ENCODE measurements around the gene VGLL3.
"Not testable (repeated sequence)": the region's sequence is repeated elsewhere in the genome, so short reads cannot be mapped to it uniquely, and the experiment has no call there.

VGLL3 gene

DNA sequence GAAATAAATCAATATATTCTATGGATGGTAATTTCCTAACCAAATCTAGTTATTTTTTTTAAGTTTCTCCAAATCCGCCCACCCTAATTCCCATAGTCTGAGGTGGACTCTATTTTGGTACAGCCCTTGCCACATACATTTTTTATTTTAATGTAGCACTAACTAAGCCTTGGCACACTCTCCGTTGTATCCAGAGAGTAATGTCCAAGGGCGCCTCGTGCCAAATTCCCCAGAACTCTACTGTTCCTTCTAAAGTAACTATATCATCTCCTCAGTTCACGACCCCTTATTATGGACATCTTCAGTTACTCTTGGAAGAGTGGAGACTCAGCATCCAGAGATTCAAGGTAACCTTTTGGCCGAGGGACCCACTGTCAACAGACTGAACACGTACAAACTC, 1.3 kb downstream of the VGLL3 start:
- DNase-seq (ENCODE audit: low read depth in 2 of 2) = no peak

DNA sequence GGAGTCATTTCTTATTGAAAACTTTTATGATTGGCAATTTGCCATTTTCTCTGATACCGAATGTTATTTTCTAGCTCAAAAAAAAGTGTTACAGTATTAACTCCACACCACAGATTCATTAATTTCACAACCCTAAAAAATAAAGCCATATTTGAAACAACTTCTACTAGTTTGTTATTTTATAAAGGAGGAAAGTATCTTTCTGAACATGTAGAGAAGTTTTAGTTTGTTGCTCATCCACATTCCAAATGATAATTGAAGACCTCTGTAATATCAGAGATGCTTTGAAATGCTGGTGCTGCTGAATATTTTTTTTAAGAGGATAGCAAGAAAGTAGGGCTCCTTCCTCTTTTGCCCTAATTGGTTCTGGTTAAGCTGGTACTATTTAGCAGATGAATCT, 1.9 kb downstream of the VGLL3 start:
- no peak for DNase-seq (ENCODE audit: low read depth in 2 of 2)

DNA sequence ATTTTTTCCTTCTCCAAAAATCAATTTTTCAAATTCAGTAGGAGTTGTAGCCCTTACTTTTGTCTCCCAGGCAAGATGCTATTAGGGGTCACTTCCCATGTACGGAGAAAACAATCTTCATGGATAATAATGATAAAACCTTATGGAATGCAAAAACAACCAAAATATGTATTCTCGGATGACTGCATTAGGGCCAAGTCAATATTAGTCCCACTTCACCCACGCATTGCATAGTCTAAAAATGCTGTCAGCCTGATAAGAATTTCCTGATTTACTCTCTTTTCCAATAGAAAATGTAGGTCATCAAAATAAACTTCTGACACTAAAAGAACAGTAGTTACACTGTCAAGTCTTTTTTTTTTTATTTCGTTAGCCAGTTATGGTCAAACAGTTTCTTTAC, 2.7 kb downstream of the VGLL3 start:
- no peak for DNase-seq (ENCODE audit: low read depth in 2 of 2)

DNA sequence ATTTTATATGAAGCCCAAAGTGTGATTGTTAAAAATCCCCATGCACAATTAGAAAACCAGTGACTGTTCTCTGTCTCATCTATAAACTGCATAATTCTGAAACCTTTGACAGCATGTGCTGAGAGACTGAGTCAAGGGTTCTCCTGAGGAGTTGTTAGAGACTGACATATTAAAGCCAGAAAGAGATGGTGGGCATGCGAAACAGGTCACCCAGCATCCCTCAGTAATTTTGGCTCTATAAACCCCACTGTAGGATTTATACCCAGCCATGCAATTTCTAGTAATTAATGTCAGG, 3.6 kb downstream of the VGLL3 start:
- DNase-seq (ENCODE audit: low read depth in 2 of 2) = no peak

DNA sequence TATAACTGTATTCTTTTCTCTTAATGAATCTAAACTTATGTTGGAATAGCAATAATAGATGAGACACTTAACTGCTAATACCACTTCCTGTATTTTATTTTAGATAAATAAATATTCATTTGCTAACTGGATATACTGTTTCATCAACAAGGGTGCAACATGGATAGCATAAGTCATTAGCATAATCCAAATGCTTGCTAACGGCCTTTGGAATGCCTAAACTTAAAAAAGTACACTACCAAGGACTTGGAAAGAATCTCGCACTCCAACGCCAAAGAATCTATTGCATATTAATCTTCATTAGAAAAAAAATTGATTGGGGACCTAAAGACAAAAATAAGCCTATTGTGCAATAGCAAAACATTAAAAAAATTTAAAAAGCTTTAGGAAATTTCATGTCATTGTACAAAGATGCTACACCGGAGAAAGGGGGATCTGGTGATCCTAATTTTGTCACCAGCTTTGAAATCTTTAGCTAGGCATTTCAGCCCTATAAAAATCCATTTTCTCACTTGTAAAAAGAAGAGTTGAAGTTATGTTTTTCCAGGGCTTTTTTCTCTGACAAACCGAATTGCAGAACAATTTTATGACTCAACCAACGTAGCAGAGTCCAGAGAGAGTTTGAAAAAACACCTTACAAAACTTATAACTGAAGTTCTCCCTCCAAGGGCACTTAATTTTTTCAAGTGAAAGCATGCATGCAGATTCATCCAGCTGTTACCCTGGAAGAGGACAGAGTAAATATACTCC, 4.1 kb downstream of the VGLL3 start:
- no peak for DNase-seq (ENCODE audit: low read depth in 2 of 2)

DNA sequence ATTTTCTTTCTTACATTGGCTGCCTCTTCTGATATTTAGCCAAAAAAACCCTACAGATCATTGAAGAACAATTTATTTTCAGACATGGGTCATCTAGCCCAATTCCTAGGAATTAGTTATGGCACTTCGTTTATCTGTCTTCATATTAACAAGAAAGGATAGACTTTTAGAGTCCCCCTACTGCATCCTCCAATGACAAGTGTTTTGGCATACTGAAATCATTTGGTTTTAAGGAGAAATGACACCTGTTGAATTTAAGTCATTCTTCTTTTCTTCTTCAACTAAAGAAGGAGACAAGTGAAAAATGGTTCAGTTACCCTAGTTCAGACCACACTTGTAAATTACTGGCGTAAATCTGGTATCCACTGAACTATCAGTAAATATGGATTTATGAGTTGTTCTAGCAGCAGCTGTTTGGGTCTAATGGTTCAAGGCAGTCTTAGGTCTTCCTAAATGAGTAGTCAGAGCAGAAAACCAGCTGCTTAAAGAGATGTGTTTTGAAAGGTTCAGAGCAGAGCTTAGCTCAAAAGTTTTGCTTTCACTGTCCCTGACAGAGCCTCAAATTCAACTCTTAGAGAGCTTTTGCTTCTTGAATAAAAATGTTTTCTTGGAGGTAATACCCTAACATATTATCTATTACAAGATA, 5.6 kb downstream of the VGLL3 start:
- no peak for DNase-seq (ENCODE audit: low read depth in 2 of 2)

DNA sequence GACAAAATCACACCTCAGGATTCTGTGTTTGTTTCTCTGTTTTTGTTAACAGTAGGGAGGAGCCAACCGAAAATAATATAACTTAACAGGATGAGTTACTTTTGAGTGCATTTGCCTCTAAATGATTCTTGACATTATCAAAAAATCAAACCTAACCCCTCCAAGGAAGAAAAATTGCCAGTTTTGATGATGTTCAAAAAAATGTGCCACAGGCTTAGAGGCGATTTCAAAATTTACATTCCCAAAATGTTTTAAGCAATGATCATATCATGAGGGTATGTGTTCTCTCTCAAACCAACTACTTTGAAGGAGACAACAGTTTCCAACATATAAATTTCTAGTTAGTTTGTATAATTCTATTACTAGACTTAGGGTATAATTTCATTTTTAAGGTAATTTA, 6.7 kb downstream of the VGLL3 start:
- no peak for DNase-seq (ENCODE audit: low read depth in 2 of 2)

DNA sequence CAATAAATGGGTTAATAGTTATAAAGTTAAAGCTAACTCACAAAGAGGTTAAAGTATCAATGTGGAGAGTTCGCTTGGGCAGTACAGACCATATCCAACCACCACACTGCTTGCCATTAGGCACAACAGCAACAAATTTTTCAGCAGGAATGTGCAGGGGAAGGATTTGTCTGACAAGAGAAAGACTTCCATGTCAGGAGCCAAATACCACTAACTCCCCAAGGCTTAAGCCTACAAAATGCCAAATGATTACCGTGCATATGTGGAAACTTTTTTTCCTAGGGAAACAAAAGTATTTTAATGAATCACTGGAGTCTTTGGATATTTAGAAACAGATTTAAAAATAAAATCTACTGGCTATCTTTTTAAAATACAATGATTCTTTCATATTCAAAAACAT, 8.1 kb downstream of the VGLL3 start:
- no peak for DNase-seq (ENCODE audit: low read depth in 2 of 2)

DNA sequence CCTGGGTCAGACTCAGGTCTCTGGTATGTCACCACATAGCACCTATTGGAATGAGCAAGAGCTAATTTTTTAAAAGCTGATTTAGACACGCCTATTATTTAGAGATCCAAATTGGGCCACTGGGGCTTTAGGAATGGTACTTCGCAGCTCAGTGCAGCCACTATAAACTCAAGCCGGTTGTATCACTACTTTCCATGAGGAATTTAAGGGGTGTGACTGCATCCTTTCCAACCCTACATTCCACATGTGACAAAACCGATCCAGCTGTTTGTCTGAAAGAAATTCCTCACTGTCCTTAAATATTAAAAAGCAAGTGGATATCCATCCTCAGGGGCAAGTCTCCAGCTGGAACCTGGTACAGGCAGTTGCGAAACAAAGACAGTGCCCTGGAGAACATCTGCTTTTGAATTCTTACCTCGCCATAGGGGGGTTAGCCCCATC, 12.8 kb downstream of the VGLL3 start:
- DNase-seq (ENCODE audit: low read depth in 2 of 2) = no peak

DNA sequence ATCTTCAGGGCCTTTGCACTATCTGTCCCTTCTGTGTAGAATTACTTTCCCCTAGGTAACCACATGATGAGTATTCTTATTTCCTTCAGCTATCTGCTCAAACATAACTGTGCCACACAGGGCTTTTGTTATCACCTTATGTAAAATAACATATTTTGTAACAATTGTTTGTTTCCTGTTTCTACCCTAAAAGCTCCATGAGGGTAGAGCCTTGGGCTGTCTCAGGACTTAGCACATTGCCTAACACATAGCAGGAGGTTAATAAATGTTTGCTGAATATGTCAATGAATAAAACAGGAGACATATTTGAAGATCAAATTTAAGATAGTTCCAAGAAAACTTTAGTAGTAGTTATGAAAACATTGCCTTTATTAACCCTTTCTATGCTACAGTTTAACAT, 14.7 kb downstream of the VGLL3 start:
- DNase-seq (ENCODE audit: low read depth in 2 of 2) = no peak

DNA sequence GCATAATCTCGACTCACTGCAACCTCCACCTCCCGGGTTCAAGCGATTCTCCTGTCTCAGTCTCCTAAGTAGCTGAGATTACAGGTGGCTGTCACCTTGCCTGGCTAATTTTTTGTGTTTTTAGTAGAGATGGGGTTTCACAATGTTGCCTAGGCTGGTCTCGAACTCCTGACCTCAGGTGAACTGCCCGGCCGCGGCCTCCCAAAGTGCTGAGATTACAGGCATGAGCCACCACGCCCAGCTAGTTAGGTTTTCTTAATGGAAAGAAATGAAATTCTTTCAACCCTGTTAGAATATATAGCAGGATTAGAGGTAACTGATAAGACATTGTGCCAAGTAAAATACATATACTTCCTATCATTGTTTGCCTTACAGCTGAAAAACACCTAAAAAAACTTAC, 16.8 kb downstream of the VGLL3 start:
- not testable (repeated sequence) for DNase-seq (ENCODE audit: low read depth in 2 of 2)

DNA sequence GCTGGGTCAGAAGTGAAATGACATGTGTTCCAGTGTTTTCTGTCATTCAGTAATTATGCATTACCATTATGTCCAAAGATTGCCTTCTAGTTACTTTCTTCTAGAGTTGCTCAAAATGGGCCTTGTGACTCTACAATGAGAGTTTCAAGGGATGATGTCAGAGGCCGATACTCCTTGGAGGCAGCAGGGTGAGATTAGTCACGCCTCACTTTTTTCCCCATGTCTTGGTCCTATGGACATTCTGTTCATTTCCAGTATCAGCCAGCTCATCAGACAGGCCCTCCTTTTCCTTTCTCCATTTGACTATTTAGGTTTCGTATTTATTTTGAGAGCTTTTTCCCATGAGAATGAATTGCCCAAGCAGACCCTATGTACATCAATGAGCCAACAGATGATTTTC, 17.5 kb downstream of the VGLL3 start:
- DNase-seq (ENCODE audit: low read depth in 2 of 2) = no peak

DNA sequence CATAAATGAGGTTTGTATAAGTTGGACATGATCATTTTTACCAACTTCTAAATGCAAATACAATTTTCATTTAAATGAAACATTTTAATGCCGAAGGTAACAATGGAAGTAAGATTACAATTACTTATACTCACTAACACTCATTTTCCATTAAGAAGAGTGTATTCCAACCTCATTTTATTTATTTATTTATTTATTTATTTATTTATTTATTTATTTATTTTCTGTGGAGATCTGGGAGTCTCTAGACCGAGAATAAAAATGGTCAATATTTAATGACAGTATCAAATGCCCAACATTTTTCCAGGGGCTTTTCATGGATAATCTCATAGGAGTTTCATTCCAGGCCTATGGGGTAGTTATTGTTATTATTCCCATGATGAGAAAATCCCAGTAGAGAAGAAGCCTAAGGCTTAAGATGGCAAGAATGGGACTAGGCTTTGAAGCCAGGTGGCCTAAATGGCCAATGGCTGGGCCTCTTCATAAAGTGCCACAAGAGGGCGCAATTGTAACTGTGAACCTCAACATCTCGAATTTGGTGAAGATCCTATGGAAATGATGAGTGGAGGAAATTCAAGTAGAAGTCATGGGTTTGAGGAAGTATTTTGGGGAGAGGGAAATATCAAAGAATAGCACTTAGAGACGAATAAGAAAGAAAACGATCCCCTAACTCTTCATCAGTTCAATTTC, 21.3 kb downstream of the VGLL3 start:
- no peak for DNase-seq (ENCODE audit: low read depth in 2 of 2)

DNA sequence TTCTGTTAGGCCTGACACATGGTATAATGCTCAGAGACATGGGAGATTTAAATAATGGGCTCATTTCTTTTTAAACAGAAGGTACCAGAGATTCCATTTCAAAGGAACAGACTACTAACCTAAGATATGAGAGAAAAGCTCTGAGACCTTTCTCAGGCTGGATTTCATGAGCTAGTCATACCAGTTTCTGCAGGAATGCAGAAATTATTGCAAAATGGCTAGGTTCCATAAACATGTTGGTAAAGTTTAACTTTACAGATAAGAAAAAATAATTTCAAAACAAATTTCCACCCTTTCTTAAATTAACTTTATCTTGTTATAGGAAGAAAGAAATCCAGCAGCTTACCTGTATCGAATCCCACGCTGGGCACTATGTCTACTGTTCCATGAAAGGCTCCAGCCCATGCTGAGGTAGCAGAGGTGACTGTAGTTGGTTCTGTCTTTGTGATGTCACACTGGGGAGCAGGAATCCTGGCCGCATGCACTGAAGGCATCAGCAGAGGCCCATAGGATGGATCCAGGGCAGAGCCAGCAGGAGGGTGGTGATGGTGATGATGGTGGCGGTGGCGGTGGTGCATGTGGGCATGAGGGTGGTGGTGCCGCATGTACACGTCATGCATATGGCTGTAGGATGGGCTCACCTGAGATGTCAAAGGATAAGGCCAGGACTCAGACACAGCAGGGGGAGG, 22.6 kb downstream of the VGLL3 start:
- no peak for DNase-seq (ENCODE audit: low read depth in 2 of 2)

DNA sequence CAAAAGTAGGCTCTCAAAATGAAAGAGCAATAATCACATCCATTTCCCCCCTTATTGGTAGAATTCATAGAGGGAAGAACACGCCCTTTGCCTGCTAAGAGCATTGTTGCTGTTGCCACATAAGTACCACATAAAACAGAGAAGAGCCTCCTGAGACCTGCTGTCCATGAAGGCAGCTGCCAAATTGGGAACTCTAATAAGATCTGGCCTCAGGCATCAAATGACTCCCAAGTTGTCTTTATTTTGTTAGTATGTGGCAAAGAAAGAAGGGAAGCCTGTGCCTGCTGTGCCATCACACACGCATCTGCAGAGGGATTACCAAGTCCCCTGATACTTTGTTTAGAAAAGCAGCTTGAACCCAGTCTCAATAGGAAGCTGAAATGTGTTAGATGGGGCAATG, 23.9 kb downstream of the VGLL3 start:
- DNase-seq (ENCODE audit: low read depth in 2 of 2) = no peak

DNA sequence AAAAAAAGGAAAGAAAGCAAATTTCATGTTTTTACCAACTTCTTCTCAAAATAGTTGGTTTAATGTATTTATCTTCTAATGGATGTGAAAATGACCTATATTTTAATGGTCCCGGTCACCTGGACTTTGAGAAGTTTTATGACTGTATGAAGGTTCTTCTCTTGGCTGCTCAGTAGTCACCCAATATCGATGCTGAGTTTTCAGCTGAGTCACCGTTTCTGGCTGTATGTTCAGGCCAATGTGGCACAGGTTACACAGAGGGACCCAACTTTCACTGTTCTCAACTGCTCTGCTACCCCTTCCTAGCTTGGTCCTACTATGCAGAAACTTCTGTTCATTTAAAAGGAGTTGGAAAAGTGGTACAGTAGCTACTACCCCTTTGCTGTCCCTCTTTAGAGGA, 25.8 kb downstream of the VGLL3 start:
- no peak for DNase-seq (ENCODE audit: low read depth in 2 of 2)

DNA sequence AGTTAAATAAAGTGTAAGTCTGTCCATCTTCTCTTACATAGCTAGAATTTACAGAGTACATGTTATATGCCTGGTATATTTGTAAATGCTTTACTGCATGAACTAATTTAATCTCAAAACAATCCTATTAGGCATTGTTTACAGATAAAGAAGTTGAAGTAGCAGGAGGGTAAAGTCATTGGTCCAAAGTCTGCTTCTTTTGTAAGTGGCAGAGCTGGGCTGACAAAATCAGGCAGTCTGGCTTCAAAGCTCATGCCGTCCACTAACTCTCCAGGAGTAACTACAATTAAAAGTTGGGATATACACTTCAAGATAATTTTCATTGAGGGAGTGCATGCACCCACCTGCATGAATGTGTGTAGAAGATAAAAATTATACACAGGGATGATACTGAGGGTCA, 27.3 kb downstream of the VGLL3 start:
- DNase-seq (ENCODE audit: low read depth in 2 of 2) = no peak

DNA sequence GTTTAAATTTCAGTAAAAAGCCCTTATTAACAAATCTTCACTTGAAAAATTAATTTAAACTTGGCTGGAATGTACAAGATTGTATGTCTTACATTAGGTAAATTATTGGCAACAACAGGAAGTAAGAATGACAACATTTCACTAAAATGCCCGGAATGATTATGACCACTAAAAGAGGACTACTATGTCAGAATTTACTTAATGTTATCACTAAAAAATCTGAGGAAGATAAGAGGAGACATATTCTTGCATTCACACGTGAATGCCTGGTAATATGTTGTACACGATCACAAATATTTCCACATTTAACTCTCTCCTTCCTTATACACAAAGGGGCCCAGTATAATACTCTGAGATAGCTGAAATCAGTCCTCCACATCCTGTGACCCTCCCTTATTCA, 29.7 kb downstream of the VGLL3 start:
- no peak for DNase-seq (ENCODE audit: low read depth in 2 of 2)

DNA sequence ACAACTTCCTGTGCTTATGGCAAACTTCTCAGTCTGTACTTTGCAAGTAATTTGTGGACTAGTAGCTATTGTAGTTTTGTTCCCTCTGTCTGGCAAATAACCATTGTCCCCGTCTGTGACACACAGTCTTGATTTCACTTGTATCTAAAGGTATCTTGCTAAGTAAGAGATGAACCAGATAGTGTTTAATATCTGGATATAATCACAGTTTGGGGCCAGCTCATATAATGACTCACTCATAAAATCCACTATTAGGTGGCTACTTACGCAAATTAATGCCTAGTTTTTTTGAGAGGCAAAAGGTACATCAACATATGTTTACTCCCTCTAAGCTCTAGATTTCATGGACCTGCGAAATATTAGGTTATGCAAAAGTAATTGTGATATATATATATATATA, 30.4 kb downstream of the VGLL3 start:
- no peak for DNase-seq (ENCODE audit: low read depth in 2 of 2)

DNA sequence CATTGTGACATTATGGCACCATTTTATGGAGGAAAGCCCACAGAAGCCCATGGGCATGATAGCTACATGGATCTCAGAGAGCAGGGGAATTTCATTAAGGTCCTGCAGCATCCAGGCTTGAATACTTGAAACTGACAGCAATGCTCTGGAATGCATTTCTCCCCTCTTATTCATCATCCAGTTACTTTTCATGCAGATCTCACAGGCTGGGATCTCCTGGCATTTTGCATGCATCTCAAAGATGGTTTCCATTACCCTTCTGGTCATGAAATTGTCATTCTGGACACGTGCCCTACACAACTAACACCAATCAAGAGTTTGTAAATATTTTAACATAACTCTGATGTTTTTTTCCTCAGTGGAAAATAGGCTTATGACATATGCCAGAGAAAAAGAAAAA, 32.4 kb downstream of the VGLL3 start:
- DNase-seq (ENCODE audit: low read depth in 2 of 2) = no peak

DNA sequence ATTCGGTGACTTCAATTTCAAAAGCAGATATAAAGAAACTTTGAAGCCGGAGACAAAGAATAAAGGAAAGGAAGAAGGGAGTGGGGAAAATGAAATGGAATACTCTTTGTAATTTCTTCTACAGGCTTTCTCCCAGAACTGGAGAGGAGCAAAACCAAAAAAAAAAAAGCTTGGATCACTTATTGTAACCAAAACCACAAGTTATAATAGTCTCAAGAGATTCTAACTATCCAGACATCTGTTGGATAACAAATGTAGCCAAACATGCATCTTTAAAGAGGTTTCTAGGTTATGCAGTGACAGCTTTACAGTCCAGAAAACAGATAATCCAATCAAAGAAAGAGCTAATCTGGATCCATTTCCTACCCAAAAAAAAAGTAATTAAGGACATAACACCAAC, 36.2 kb downstream of the VGLL3 start:
- DNase-seq (ENCODE audit: low read depth in 2 of 2) = no peak

DNA sequence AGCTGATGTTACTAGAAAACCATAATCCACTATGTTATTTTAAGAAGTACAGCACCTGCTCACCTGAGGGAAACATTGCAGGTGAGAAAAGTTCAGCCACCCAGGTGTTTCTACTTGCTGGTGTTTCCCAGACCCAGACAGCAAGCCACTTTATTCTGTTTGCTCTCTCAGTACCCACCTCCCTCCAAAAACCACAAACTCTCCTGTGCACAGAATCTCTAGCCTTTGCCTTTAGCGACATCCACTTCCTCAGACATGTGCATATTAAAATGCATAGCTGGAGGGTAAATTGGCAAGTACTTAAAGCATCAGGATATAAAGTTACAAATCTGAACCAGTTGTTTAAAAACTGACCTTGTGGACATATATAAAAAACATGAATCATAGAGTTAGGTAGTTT, 36.7 kb downstream of the VGLL3 start:
- DNase-seq (ENCODE audit: low read depth in 2 of 2) = no peak

DNA sequence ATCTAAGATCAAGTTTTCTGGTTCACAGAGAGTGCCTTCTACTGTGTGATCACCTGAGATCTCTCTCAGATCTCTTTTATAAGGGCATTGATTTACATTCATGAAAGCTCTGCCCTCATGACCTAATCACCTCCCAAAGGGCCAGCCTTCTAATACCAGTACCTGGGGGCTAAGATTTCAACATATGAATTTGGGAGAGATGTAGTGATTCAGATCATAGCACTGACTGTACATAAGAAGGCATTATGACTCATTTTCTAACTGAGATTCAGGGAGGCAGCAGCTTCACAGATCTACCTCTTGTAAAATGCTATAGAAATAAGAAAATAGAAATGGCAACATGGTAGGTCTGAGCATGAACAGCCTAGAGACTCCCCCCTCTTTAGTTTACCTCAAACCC, 39.6 kb downstream of the VGLL3 start:
- no peak for DNase-seq (ENCODE audit: low read depth in 2 of 2)
